HG02610 (cell line): ENCODE measurements around the gene AFAP1L2.
"Not testable (repeated sequence)": the region's sequence is repeated elsewhere in the genome, so short reads cannot be mapped to it uniquely, and the experiment has no call there.

Experiments
- ATAC-seq: cut with Tn5 transposase; IDR thresholded peaks from one replicate; pipeline ENCODE4 v1.9.1; 2021; ENCODE audit warnings: mild to moderate bottlenecking, moderate library complexity; ENCODE audit not compliant: unreplicated experiment

The AFAP1L2 gene

GRCh38 chr10:114363745-114364454, 40.4 kb downstream of the AFAP1L2 start:
- ATAC-seq, result no peak

- no peak for ATAC-seq
These were observed 41.4 kb downstream of the AFAP1L2 start for GRCh38 chr10:114362826-114363355.

- no peak for ATAC-seq
These were observed 44.4 kb downstream of the AFAP1L2 start for GRCh38 chr10:114359953-114360345.

DNA sequence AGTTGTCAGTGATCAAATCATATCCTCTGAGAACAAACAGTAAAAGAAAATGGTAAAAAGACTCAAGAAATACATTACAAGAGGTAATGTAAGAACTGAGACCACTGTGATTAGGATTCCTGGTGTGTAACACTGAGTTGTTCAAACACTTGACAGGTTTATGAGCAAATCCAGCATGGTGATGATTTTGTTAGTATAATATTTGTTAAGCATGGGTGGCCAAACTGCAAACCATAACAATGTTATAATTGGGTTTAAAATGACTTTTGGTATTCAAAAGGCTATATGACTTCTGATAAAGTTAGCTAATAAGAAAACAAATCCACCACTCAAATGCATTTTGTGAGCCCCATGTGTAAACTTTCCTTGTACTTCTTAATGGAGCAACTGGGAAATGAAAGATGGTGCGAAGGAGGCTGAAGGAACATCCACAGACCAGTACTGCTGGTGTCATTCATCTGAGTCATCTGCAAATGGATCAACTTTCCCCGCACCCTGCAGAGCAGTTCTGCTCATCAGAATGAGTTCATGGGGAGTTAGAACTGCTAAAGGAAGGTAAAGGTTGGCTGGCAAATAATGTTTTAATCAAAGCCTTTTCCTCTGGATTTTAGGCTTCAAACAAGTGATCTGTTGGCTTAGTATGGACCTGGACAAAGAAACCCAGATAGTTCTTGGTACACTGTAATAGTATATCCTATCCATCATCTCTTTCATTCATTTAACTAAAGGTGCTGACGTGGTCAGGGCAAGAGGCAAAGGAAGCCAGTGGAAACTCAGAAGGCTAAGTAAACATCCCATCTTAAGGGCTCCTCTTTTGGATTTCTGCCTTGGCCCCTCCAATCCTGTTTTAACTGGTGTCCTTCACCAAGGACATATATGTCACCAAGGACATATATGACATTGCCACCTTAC, 45.0 kb downstream of the AFAP1L2 start:
- ATAC-seq, result no peak

DNA sequence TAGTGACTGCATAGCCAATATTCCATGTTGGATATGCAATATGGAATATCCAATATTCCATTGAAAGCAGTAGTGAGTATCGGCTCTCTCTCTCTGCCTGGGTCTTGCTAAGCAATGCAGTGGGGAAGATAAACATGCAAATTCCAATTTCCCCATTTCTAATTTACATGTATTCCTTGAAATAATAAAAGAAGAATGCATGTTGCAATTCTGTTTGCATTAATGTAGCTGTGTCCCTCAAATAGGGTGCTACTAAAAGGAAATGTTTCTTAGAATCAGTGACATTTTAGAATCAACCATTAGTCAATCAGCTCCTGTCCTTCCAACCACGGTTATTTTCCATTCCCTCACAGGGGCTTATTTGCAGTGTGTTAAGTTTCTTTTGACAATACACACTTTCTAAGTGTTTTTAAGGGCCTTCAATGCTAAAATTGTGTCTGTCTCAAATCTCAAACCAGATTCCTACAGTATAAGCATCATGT, 46.7 kb downstream of the AFAP1L2 start:
- ATAC-seq, result no peak

DNA sequence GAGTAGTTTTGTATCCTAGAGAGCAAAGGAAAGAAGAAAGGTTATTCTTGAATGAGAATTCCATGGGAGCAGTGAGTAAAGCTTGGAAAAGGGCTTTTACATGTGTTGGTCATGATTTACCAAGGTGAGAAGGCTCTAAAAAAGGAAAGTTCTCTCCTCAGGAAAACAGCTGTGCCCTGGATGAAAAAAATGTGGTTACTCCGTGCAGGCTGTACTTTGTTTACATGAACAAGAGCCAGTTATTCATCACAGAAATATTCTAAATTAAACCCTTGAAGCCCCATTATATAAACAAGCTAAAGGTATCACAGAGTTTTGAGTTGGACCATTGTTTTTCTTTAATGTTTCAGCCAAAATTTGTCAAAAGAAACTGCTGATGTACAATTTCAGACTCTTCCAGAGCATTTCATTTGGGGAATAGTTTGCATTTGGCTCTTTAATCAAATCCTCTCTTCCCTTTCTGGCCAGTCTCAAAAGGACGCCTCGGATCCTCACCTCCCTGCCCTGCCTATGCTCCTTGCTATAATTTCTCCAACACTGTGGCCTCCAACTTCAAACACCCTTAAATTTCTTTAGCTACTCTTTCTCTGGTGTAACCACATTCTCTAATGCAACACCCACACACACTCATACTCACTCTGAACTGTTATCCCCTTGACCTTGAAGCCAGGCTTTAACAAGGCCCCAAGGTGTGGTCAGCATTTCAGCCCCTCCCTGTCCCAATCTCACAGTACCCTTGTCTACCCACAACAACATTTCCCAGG, 47.4 kb downstream of the AFAP1L2 start:
- no peak for ATAC-seq

DNA sequence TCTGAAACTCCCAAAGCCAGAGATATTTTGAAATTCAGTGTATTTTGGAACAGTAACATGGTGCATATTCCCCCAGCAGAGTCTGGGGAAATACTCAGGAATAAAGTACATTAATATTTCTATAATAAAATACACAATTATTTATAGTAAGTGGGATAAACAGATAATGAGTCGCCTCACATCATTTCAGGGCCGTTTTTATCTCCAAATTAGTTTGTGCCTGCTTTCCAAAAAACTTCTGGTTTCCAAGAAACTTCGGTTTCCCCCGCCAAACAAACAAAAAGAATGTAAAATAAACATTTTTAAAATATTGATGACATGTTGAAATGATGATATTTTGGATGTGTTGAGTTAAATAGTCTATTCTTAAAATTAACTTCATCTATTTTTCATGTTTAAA, 48.2 kb downstream of the AFAP1L2 start:
- ATAC-seq, result no peak

DNA sequence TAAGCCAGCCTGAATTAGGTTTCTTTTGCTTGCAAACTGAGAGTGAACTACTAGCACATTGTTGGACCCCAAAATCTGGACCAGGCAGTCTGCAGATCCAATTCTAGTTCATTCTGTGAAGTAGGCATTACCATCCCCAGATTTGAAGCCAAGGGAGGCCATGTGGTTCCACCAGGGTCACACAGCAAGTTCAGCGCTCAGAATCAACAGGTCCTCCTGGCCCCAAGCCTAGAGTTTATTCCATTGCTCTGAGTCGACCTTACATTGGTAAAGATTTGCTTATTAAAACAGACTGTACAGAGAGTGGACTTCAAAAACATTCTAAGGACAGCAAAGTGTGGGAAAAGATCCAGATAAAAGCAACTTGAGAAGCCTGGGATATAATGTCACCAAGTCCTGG, 50.9 kb downstream of the AFAP1L2 start:
- ATAC-seq, result no peak

DNA sequence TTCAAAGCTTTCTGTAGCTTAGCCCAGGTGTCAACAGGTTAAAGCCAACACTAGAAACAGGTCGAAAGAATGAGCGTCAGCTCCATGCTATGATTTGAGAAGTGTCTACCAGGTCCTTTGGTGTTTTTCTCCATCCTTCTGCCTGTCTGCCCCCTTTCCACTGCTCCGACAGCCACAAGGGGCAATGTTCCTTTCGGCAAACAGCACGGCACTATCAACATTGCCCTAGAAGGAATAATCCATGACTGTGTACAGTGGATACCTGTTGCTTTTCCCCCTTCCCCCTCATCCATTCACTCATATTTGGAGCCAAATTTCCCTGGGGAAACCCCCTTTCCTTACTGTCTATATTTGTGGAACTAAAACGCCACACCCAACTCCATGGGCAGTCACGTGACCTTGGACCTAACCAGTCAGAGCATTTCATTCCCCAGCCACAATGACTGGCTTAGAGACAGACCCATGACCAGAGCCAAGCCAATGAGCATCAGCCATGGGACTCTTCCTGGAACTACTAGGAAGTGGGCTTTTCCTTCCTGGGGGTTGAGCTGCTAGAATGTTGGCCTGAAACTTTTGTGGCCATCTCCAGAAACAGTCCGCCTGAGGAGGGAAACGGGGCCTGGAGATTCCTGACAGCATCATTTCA, 51.5 kb downstream of the AFAP1L2 start:
- no peak for ATAC-seq

DNA sequence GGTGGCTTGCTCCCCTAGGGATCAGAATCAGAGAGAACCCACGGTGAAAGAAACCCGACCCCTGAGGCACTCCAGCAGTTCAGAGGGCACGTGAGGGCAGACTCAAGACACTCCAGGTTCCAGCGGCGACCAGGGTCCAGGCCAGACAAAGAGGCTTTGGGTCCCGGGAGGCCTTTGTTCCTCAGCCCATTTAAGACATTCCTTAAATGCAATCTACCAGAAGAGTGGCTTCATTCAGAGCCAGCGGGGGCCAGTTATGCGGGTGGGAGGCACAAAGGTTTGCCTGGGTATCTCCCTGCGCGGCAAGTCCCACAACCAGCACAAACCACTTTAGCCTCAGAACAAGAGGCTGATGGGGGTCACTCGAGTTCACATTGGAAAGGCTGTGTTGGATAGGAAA, 53.6 kb downstream of the AFAP1L2 start:
- no peak for ATAC-seq

- ATAC-seq, result no peak
These were observed 54.6 kb downstream of the AFAP1L2 start for GRCh38 chr10:114349522-114350215.

GRCh38 chr10:114349071-114349470, 55.2 kb downstream of the AFAP1L2 start:
- not testable (repeated sequence) for ATAC-seq

DNA sequence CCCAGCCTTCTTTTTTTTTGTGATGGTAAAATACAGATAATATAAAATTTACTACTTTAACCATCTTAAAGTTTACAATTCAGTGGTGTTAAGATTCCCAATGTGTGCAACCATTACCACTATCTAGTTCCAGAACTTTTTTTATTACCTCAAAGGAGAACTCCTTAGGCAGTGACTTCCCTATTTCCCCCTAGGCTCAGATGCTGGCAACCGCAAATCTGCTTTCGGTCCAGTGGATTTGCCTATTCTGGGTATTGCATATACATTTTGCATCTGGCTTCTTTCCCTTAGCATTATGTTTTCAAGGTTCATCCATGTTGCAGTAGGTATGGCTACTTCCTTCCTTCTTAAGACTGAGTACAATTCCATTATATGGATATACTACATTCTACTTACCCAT, 56.5 kb downstream of the AFAP1L2 start:
- ATAC-seq, result no peak

GRCh38 chr10:114347241-114347640, 57.1 kb downstream of the AFAP1L2 start:
- ATAC-seq, result peak; percentile 52

GRCh38 chr10:114346176-114347031, 57.9 kb downstream of the AFAP1L2 start:
- no peak for ATAC-seq

- ATAC-seq, result no peak
These were observed 58.6 kb downstream of the AFAP1L2 start for GRCh38 chr10:114345701-114346100.

DNA sequence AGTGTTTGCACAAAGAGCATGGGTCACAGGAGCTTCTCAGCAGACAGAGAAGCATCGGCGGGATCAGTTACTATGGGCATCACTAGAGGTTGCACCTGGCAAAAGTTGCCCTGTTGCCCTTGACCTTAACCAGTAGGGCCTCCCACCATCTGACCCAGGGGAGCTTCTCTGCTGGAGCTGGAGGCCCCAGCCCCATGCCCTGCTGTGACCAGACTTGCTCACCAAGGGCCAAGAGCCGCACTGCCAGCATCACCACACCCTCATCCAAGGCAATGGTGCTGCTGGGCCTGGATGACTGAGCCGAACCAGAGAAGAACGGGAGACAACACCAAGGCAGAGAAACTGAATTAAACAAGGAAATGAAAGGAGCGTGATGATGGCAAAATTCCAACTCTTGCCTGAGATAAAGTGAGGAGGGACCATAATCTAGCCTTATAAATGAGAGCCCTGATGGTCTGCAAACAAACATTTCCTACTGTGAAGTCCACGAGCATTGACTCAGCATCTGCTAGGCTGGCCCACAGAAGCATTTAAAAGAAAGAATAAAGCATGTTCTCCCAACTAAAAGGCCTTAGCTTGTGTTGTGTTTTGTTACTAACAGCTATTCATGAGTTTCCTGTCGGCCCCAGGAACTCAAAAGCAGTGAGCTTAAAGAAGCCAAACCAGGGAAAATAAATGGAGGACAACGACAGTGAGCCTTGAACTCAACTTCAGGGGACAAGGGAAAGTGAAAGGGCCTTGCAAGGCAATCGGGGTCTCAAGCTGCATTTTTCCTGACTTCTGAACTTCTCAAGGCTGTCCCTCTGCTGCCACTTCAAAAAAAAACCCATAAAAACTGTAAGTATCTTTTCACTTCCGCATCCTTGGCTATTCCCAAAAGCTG, 60.4 kb downstream of the AFAP1L2 start:
- ATAC-seq, result no peak

GRCh38 chr10:114342976-114343375, 61.3 kb downstream of the AFAP1L2 start:
- ATAC-seq, result no peak
